Ascending aorta (tissue), 2 donors: ENCODE measurements around the gene FOXC1. TPM values are rescaled to one million over a fixed set of nuclear protein-coding genes. Genes with fewer than 3 reads are reported as not detected.

Experiments used
- DNase-seq, 2 donors: peaks; one replicate each; pipeline ENCODE4 v3.0.0-alpha.2; 2019; ENCODE audit warnings: low spot score in 2 of 2
- H3K27ac ChIP-seq, 2 donors: fragments of 200-600 bp; sonication (generic); one replicate each; pipeline ENCODE4 v1.5.1; 2016 to 2017; ENCODE audit warnings: mild to moderate bottlenecking in 1 of 2
- H3K27me3 ChIP-seq: fragments of 200-600 bp; sonication (generic); one replicate; pipeline ENCODE4 v1.5.1; 2017
- H3K36me3 ChIP-seq, 2 donors: fragments of 200-600 bp; sonication (generic); one replicate each; pipeline ENCODE4 v1.5.1; 2016
- H3K4me1 ChIP-seq, 2 donors: fragments of 200-600 bp; sonication (generic); one replicate each; pipeline ENCODE4 v1.5.1; 2016 to 2017; ENCODE audit warnings: mild to moderate bottlenecking in 1 of 2
- H3K4me3 ChIP-seq, 2 donors: fragments of 200-600 bp; sonication (generic); one replicate each; pipeline ENCODE4 v1.5.1; 2016 to 2017; ENCODE audit warnings: mild to moderate bottlenecking in 1 of 2
- H3K9me3 ChIP-seq, 2 donors: fragments of 200-600 bp; sonication (generic); one replicate each; pipeline ENCODE4 v1.5.1; 2016
- CTCF ChIP-seq, 3 experiments: fragments of 200-600 bp in 2 of 3; fragments of 450-650 bp in 1 of 3; sonication (generic) in 2 of 3; IDR thresholded peaks; one replicate each; pipeline ENCODE4 v1.5.1; 2016 to 2019; ENCODE audit warnings: antibody characterized with exemption in 3 of 3, mild to moderate bottlenecking in 1 of 3, moderate library complexity in 1 of 3
- intact Hi-C: fragments of 100-400 bp; cut with DNase I; formaldehyde crosslinking; loops from one replicate; pipeline ENCODE4 v1.15.1; 2023
- total RNA-seq: library from RNA; depleted of rRNA; stranded (reverse); fragments of >200 nt; gene quantifications from one replicate; pipeline ENCODE4 v1.1.0, GENCODE V29; 2016

Gene FOXC1
- total RNA-seq, 1 donor from 2014 or later, result 125 TPM

GRCh38 chr6:1589208-1589607 is 20.5 kb upstream of the FOXC1 start:
- DNase-seq, result no peak
- Histone ChIP-seq H3K9me3 (no peaks in the 10 kb centered on the region), H3K4me3 (no peak overlapping the region), H3K4me1 (no peaks in the 10 kb centered on the region), H3K27ac (no peak overlapping the region), H3K36me3 (no peaks in the 10 kb centered on the region), H3K27me3 (no peaks in the 10 kb centered on the region)
- TF ChIP-seq CTCF (IDR thresholded peaks at IDR 0.05), result no peak
- intact Hi-C loops, result no loop called here

GRCh38 chr6:1590580-1590979 is 19.1 kb upstream of the FOXC1 start:
- Histone ChIP-seq H3K4me1 (no peaks in the 10 kb centered on the region), H3K27ac (no peak overlapping the region), H3K4me3 (no peak overlapping the region), H3K9me3 (no peaks in the 10 kb centered on the region), H3K27me3 (no peaks in the 10 kb centered on the region), H3K36me3 (no peaks in the 10 kb centered on the region)
- TF ChIP-seq CTCF (IDR thresholded peaks at IDR 0.05), result no peak
- no peak for DNase-seq
- intact Hi-C loops, result loop anchor here (10.0 kb wide), 1 partner anchor 1254 kb away; the partner anchor contains the start of gene SERPINB1

GRCh38 chr6:1591243-1591642 is 18.5 kb upstream of the FOXC1 start:
- Histone ChIP-seq H3K4me1 (no peaks in the 10 kb centered on the region), H3K9me3 (no peaks in the 10 kb centered on the region), H3K4me3 (no peak overlapping the region), H3K27ac (no peak overlapping the region), H3K27me3 (no peaks in the 10 kb centered on the region), H3K36me3 (no peaks in the 10 kb centered on the region)
- TF ChIP-seq CTCF (IDR thresholded peaks at IDR 0.05), result no peak
- DNase-seq, result no peak
- intact Hi-C loops, result loop anchor here (10.0 kb wide), 1 partner anchor 1254 kb away; the partner anchor contains the start of gene SERPINB1

- Histone ChIP-seq H3K27ac (no peak overlapping the region), H3K4me1 (no peaks in the 10 kb centered on the region), H3K36me3 (no peaks in the 10 kb centered on the region), H3K4me3 (no peak overlapping the region), H3K27me3 (no peaks in the 10 kb centered on the region), H3K9me3 (no peaks in the 10 kb centered on the region)
- intact Hi-C loops, result loop anchor here (10.0 kb wide), 1 partner anchor 1253 kb away; the partner anchor contains the start of gene SERPINB1
- TF ChIP-seq CTCF (IDR thresholded peaks at IDR 0.05), result no peak
- no peak for DNase-seq
Measured at GRCh38 chr6:1591926-1592325, 17.8 kb upstream of the FOXC1 start.

GRCh38 chr6:1592852-1593251 is 16.9 kb upstream of the FOXC1 start:
- Histone ChIP-seq H3K36me3 (no peaks in the 10 kb centered on the region), H3K4me3 (no peak overlapping the region), H3K4me1 (no peaks in the 10 kb centered on the region), H3K27ac (no peak overlapping the region), H3K9me3 (no peaks in the 10 kb centered on the region), H3K27me3 (no peaks in the 10 kb centered on the region)
- intact Hi-C loops, result loop anchor here (10.0 kb wide), 1 partner anchor 1252 kb away; the partner anchor contains the start of gene SERPINB1
- DNase-seq, result peak in 1 of 2 donors; percentile 49
- no peak for TF ChIP-seq CTCF (IDR thresholded peaks at IDR 0.05)
